ENCODE measurements around the gene LPIN1.

LPIN1 gene

DNA sequence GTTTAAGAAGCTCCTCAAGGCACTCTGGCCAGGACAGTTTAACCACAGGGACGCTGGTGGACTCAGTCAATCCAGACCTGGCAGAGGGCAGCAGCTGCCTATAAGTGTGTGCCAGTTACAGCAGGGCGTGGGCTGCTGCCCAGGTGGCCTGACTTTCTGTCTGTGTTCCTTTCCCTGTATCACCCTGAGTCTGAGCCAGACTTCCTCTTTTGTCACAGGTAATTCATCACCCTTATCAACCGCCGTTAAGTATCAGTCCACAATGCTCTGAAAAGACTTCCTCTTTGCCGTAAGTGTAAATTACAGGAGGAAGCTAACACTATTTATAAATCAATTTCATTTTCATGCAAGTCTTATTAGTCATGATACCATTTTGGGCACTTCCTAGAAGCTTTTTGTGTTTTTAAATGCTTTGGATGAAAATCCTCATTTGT, 7.0 kb downstream of the LPIN1 start:
- H3K4me3 ChIP-seq (ENCODE audit: low read depth, low read length): no peak overlapping the region
- DNase-seq (ENCODE audit: low read depth): peak; percentile 82
- TF ChIP-seq MYC (IDR thresholded peaks at IDR 0.05; ENCODE audit: low read depth, low read length) (no peak), POLR2A (IDR thresholded peaks at IDR 0.05; ENCODE audit: extremely low read depth, insufficient read length) (no peak), CTCF (IDR thresholded peaks at IDR 0.05; ENCODE audit: low read depth, low read length) (no peak)
- TF ChIP-seq, protein P1, sequence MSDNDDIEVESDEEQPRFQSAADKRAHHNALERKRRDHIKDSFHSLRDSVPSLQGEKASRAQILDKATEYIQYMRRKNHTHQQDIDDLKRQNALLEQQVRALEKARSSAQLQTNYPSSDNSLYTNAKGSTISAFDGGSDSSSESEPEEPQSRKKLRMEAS (IDR thresholded peaks at IDR 0.05; ENCODE audit: low read depth, low read length): no peak

GRCh38 chr2:11753886-11754699, 7.7 kb downstream of the LPIN1 start:
- no peak overlapping the region for H3K4me3 ChIP-seq (ENCODE audit: low read depth, low read length)
- TF ChIP-seq POLR2A (IDR thresholded peaks at IDR 0.05; ENCODE audit: extremely low read depth, insufficient read length) (no peak), MYC (IDR thresholded peaks at IDR 0.05; ENCODE audit: low read depth, low read length) (no peak), CTCF (IDR thresholded peaks at IDR 0.05; ENCODE audit: low read depth, low read length) (no peak)
- TF ChIP-seq, protein P1 (IDR thresholded peaks at IDR 0.05; ENCODE audit: low read depth, low read length): no peak
- DNase-seq (ENCODE audit: low read depth): peak; percentile 69

DNA sequence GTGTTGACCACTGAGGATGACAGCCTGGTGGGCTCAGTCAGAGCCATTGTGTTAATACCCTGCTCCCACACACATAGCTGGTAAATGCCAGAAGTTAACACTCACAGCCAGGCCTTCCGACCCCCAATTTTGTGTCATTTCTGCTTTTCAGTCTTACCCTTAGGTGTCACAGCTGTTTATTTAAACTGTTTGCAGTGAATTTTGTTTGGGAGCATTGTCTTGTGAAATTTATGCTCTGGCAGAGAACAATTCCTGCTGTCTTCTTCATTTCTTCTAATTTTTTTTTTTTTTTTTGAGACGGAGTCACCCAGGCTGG, 8.2 kb downstream of the LPIN1 start:
- no peak overlapping the region for H3K4me3 ChIP-seq (ENCODE audit: low read depth, low read length)
- TF ChIP-seq, protein P1 (IDR thresholded peaks at IDR 0.05; ENCODE audit: low read depth, low read length): no peak
- TF ChIP-seq POLR2A (IDR thresholded peaks at IDR 0.05; ENCODE audit: extremely low read depth, insufficient read length): no peak
- TF ChIP-seq CTCF (IDR thresholded peaks at IDR 0.05; ENCODE audit: low read depth, low read length): no peak
- no peak for TF ChIP-seq MYC (IDR thresholded peaks at IDR 0.05; ENCODE audit: low read depth, low read length)
- DNase-seq (ENCODE audit: low read depth): no peak

DNA sequence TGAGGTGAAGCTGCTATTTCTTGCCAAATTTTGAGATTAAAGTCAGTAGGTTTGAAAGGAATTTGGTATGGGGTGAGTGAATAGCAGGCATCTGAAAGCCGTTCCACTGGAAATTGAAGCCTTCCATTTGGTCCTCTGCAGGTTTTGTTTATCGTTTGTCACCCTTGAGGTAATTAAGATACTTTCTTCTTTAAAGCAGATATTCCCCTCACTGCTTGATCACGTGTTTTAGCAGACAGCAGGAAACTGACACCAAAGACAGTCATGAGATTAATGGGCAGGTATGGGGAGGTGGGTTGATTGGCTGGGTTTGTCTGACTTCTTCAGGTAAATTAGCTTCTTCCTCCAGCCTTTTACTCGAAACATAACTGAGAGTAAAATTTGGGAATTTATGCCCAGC, 10.7 kb downstream of the LPIN1 start:
- no peak overlapping the region for H3K4me3 ChIP-seq (ENCODE audit: low read depth, low read length)
- TF ChIP-seq MYC (IDR thresholded peaks at IDR 0.05; ENCODE audit: low read depth, low read length) (no peak), CTCF (IDR thresholded peaks at IDR 0.05; ENCODE audit: low read depth, low read length) (no peak), POLR2A (IDR thresholded peaks at IDR 0.05; ENCODE audit: extremely low read depth, insufficient read length) (no peak)
- TF ChIP-seq, protein P1 (IDR thresholded peaks at IDR 0.05; ENCODE audit: low read depth, low read length): no peak
- no peak for DNase-seq (ENCODE audit: low read depth)

DNA sequence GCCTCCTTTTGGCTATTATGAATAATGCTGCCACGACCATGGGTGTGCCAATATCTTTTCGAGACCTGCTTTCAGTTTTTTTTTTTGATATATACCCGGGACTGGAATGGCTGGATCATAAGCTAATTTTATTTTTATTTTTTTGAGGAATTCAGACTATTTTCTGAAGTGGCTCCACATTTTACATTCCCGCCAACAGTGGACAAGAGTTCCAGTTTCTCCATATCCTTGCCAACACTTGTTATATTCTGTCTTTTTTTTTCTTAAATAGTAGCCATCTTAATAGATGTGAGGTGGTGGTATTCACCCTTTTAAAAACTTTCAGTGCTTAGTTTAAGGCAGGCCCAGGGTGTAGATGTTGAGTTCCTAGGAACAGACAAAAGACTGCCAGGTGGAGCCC, 11.8 kb downstream of the LPIN1 start:
- H3K4me3 ChIP-seq (ENCODE audit: low read depth, low read length): no peak overlapping the region
- DNase-seq (ENCODE audit: low read depth): no peak
- TF ChIP-seq POLR2A (IDR thresholded peaks at IDR 0.05; ENCODE audit: extremely low read depth, insufficient read length) (no peak), CTCF (IDR thresholded peaks at IDR 0.05; ENCODE audit: low read depth, low read length) (no peak), MYC (IDR thresholded peaks at IDR 0.05; ENCODE audit: low read depth, low read length) (no peak)
- TF ChIP-seq, protein P1 (IDR thresholded peaks at IDR 0.05; ENCODE audit: low read depth, low read length): no peak

Measured in NB4 (cell line).